AG04449 (cell line): Measurements from ENCODE around the gene ADGRV1.

Experiments used
- CTCF ChIA-PET: fragments of 350-600 bp; formaldehyde crosslinking; extraction: SDS; loops from one replicate; lab custom pipeline; 2021; ENCODE audit warnings: antibody characterized with exemption; lab: Yijun Ruan, JAX
- POLR2A ChIA-PET: fragments of 400-600, 350-600 bp; formaldehyde crosslinking; extraction: SDS; loops from one replicate; lab custom pipeline; 2020; ENCODE audit warnings: antibody characterized with exemption, inconsistent platforms; lab: Yijun Ruan, JAX
- DNase-seq: peaks from one replicate; pipeline ENCODE4 v3.0.0-alpha.2; 2010; ENCODE audit warnings: low read depth, low spot score
- H3K4me3 ChIP-seq: 2 replicates; pipeline ENCODE4 v1.5.1; 2011; ENCODE audit warnings: low read depth, mild to moderate bottlenecking, control low read depth, low read length
- TF ChIP-seq, protein P1 (sequence below): IDR thresholded peaks from one replicate; pipeline ENCODE4 v1.5.1; 2011; ENCODE audit warnings: mild to moderate bottlenecking, moderate library complexity, low read length, control low read depth, inconsistent platforms; ENCODE audit not compliant: insufficient read depth; ENCODE audit errors: missing control alignments

ADGRV1 gene

DNA sequence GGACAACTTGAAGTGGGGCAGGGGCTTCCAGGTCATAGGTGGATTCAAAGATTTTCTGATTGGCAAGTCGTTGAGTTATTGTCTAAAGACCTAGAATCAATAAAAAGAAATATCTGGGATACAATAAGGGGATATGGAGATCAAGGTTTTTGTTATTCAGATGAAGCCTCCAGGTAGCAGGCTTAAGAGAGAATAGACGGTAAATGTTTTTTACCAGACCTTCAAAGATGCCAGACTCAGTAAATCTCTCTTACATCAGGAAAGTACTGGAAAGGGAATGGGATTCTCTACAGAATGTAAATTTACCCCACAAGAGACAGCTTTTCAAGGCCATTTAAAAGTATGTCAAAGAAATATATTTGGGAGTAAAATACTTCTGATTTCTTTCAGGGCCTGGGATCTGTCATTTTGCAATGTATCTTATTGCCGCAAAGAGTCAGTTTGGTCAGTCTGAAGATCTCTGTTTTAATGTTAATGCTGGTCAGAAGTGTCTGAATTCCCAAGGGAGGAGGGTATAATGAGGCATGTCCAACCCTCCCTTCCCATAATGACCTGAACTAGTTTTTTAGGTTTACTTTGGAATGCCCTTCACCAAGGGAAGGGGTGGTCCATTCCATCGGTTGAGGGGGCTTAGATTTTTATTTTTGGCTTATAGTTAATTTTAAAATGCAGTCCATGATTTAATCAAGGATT lies 15.6 kb upstream of the ADGRV1 start:
- TF ChIP-seq, protein P1, sequence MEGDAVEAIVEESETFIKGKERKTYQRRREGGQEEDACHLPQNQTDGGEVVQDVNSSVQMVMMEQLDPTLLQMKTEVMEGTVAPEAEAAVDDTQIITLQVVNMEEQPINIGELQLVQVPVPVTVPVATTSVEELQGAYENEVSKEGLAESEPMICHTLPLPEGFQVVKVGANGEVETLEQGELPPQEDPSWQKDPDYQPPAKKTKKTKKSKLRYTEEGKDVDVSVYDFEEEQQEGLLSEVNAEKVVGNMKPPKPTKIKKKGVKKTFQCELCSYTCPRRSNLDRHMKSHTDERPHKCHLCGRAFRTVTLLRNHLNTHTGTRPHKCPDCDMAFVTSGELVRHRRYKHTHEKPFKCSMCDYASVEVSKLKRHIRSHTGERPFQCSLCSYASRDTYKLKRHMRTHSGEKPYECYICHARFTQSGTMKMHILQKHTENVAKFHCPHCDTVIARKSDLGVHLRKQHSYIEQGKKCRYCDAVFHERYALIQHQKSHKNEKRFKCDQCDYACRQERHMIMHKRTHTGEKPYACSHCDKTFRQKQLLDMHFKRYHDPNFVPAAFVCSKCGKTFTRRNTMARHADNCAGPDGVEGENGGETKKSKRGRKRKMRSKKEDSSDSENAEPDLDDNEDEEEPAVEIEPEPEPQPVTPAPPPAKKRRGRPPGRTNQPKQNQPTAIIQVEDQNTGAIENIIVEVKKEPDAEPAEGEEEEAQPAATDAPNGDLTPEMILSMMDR: no peak
- no peak overlapping the region for H3K4me3 ChIP-seq
- ChIA-PET POLR2A (no interaction called here), CTCF (interaction anchor here (1.2 to 2.1 kb wide), 2 partner anchors 13 to 108 kb away, joined by 3 to 5 read pairs; no protein-coding TSS in a partner anchor)
- DNase-seq: no peak

DNA sequence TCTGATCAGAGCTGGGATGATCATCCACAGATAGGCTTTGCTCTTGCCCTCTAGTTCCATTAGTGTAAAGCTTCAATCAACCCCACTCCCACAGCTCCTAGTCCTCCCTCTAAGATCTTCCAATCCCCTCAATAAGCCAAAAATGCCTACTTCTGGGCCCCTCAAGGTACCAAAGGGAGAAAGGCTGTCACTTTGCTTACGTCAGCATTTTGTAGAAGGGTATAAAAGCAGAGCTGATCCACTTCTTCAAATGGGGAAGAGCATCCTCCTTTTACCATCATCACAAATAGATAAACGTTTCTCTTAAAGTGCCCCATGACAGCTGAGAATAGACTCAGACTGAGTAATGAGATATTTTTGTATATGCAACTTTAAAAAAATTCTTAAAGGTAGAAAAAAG lies 13.1 kb upstream of the ADGRV1 start:
- DNase-seq: no peak
- POLR2A ChIA-PET: no interaction called here
- TF ChIP-seq, protein P1: no peak
- H3K4me3 ChIP-seq: no peak overlapping the region
- CTCF ChIA-PET: no interaction called here

DNA sequence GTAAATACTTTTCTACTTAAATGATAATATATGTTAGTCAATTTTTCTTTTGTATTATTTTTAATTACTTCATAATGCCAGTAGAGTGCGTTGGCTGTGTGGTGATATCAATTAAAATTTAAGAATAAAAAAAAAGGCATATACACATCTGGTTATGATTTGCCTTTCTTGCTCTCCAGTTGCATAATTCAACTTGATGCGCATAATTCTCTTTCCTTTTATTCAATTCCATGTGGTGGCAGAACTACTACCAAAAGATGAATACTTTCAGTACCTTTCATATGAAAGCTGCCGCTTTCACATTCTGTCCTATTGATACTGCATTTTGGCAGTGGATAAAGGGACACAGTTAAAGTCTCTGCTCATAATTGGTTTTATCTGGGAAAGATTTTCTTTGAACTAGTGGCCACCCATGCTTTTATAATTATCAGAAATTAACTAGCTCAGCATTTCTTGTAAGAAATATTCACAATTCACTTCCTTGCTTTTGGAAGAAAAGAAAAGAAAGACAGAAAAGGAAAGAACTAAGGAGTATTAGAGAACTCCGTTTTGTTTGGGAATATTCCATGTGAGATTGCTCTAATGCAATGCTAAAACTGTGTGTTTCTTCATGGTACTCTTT lies 12.3 kb upstream of the ADGRV1 start:
- H3K4me3 ChIP-seq: no peak overlapping the region
- DNase-seq: no peak
- POLR2A ChIA-PET: no interaction called here
- CTCF ChIA-PET: no interaction called here
- TF ChIP-seq, protein P1: no peak

DNA sequence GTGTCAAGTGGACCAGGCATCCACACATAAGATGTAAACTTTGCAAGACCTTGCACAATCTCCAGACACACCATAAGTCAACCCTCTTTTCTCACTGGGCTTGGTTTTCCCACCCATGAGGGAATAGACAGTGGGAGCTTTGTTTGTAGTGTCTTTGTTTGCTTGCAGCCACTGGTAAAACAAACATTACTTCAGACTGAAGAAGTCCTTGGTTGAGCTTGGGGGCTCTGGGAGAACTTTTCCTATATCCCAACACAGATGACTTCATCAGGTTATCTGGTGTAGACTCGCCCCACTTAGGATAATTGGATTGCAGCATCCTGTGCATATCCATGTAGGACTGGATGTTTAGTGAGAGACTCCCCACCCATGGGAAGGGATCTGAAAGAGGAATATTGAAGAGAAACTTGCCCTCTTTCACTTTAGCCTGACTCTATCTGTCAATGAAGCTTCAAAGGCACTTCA lies 11.5 kb upstream of the ADGRV1 start:
- CTCF ChIA-PET: interaction anchor here (0.6 to 1.0 kb wide), 3 partner anchors 15 to 110 kb away, joined by 3 to 4 read pairs (median 3); no protein-coding TSS in a partner anchor
- DNase-seq: no peak

DNA sequence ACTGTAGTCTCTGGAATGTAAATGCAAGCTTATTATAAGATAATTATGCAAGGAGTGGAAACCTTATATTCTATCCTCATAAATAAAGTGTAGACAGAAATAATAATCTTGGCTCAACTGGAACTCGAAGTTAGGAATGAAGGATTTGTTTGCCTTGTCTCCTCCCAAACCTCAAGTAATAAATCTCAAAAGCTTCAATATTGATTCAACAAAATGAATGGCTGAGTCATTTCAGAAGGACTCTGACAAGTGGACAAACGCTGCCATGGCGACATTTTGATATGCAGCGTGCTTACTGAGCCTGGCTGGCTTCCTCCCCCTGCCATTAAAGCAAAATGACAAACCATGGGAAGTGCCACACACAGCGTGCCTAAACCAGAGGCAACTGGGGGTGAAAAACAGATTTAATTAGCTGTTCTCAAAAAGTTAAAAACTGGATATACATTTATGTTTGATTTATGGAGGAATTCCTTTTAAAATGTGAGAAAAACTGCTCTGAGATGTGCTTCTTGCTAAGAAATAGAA lies 10.5 kb upstream of the ADGRV1 start:
- H3K4me3 ChIP-seq: no peak overlapping the region
- ChIA-PET CTCF (interaction anchor here (0.6 to 1.0 kb wide), 2 partner anchors 16 to 111 kb away, joined by 3 to 4 read pairs; no protein-coding TSS in a partner anchor), POLR2A (no interaction called here)
- TF ChIP-seq, protein P1: no peak
- DNase-seq: no peak

More for the DNA sequence above, 11.5 kb upstream of the ADGRV1 start:
- TF ChIP-seq, protein P1: no peak
- POLR2A ChIA-PET: no interaction called here
- no peak overlapping the region for H3K4me3 ChIP-seq

DNA sequence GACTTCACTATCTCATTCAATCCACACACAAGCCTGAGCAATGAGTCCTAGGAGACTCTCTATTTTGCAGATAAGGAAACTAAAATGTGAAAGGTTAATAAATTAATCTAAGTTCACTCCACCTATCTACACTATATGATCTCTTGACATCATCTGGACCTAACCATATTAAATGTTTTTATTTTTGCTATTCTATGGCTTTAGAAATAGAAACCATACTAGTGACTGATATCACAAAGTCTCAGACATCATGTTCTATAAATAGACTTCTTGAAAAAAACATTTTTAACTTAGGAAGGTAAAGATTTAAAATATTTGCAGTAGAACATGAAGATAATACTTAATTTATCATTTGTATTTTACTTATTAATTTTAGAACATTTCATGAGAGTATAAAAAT lies 9.4 kb upstream of the ADGRV1 start:
- ChIA-PET POLR2A (no interaction called here), CTCF (no interaction called here)

More for the DNA sequence above, 9.4 kb upstream of the ADGRV1 start:
- TF ChIP-seq, protein P1: no peak
- no peak overlapping the region for H3K4me3 ChIP-seq
- DNase-seq: no peak
